Subcutaneous adipose tissue (tissue), 4 donors: ENCODE measurements around the gene ANKRD45. TPM values are rescaled to one million over a fixed set of nuclear protein-coding genes. Genes with fewer than 3 reads are reported as not detected.

Experiments used
- total RNA-seq, 4 donors: library from RNA; depleted of rRNA; stranded (reverse); fragments of >200 nt; gene quantifications; one replicate each; pipeline ENCODE4 v1.1.0, GENCODE V29; 2016
- TF ChIP-seq, protein P1 (sequence below): fragments of 450-650 bp; IDR thresholded peaks from one replicate; pipeline ENCODE4 v1.5.1; 2016; ENCODE audit warnings: low read depth, mild to moderate bottlenecking, control low read depth, antibody characterized with exemption, moderate library complexity

Gene ANKRD45
- total RNA-seq, 4 donors from 2014 or later: 0.34 TPM; not detected in 3

DNA sequence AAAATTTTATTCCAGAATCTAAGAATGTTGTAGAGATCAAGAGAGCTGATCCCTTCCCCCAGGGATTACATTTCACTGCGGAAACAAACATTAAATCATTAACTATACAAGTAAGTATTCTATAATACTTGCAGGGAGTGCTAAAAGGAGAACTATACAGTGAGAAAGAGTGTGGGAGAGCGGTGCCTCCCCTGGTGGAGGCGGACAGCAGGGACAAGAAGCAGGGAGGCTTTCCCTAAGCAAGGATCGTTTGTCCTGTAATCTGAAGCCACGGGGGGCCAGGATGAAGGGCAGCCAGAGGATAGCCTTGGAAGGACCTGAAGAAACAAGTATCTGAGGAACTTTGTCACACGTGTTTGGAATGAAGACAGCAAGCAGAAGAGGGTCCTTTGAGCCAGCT lies 106.8 kb downstream of the ANKRD45 start:
- TF ChIP-seq, protein P1, sequence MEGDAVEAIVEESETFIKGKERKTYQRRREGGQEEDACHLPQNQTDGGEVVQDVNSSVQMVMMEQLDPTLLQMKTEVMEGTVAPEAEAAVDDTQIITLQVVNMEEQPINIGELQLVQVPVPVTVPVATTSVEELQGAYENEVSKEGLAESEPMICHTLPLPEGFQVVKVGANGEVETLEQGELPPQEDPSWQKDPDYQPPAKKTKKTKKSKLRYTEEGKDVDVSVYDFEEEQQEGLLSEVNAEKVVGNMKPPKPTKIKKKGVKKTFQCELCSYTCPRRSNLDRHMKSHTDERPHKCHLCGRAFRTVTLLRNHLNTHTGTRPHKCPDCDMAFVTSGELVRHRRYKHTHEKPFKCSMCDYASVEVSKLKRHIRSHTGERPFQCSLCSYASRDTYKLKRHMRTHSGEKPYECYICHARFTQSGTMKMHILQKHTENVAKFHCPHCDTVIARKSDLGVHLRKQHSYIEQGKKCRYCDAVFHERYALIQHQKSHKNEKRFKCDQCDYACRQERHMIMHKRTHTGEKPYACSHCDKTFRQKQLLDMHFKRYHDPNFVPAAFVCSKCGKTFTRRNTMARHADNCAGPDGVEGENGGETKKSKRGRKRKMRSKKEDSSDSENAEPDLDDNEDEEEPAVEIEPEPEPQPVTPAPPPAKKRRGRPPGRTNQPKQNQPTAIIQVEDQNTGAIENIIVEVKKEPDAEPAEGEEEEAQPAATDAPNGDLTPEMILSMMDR: no peak

DNA sequence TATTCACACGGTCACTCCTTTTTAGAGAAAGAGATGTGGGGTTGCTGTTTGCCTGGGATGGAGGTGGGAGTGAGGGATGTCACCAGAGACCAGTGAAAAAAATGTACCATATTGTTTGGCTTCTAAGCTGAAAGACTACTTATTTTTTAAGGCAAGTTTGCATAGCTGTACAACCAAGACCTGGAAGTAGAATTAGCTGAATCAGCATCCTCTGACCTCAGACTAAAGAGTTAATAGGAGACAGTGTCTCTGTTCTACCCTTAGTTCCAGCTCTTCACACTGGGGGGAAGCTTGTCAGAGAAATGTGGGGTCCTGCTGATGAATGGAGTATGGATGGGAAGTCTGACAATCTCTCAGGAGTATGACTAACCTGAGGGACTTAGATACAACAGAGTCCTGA lies 108.4 kb downstream of the ANKRD45 start:
- TF ChIP-seq, protein P1: no peak

DNA sequence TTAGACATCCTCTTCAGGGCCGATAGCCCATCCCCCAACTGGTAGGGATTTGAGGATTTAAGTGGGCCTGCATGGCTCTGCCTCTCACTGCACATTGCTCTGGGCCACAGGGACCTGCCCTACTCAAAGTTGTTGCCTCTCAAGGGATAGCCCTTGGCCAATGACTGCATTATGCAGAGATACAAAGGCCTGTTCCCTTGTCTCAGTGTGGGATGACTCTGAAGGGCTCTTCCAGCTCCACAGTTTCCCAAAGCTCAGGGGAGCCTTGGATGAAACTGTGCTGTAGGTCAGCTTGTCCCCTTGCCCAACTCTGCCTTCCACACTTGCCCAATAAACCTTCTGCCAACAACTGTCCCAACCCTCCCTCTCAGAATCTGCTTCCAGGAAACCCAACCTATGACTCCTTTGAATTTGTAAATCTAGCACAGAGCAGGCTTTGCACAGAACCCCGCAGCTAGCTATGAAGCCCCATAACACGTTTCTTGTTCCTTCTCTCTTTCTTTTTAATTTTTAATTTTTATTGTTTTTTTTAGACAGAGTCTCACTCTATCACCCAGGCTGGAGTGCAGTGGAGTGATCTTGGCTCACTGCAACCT lies 109.3 kb downstream of the ANKRD45 start:
- TF ChIP-seq, protein P1: no peak

Other genes with a start within 250 kb of the ANKRD45 start
- 1,000 to 10,000 TPM in 1 of 4 donors, 100 to 1,000 TPM in 3; 416 to 1,193 (median 608) TPM for gene PRDX6, start 192.5 kb downstream of the ANKRD45 start, total RNA-seq
- gene SLC9C2, start 66.8 kb downstream of the ANKRD45 start, total RNA-seq: under 1 TPM in 1 of 4 donors, not detected in 3; 0.34 TPM
- gene TEX50, start 34.5 kb downstream of the ANKRD45 start, total RNA-seq: not detected
- 10 to 100 TPM; 27.7 to 45.2 (median 44.4) TPM for gene KLHL20, start 45.1 kb upstream of the ANKRD45 start, total RNA-seq
- 10 to 100 TPM; 13.3 to 21.4 (median 15.6) TPM for gene DARS2, start 154.8 kb upstream of the ANKRD45 start, total RNA-seq
- 1 to 10 TPM; 4.9 to 8.5 (median 6.2) TPM for gene CENPL, start 155.0 kb upstream of the ANKRD45 start, total RNA-seq
- 100 to 1,000 TPM; 330 to 419 (median 355) TPM for gene GAS5, start 198.1 kb upstream of the ANKRD45 start, total RNA-seq
- 10 to 100 TPM; 15.8 to 17.6 (median 17.2) TPM for gene ZBTB37, start 198.5 kb upstream of the ANKRD45 start, total RNA-seq
- under 1 TPM in 1 of 4 donors, not detected in 3; 0.51 TPM for gene SERPINC1, start 247.5 kb upstream of the ANKRD45 start, total RNA-seq